GM21423 (cell line): Measurements from ENCODE around the gene CNTF.

Source experiments
- ATAC-seq: cut with Tn5 transposase; IDR thresholded peaks from one replicate; pipeline ENCODE4 v1.9.1; 2021; ENCODE audit warnings: mild to moderate bottlenecking, moderate library complexity; ENCODE audit not compliant: unreplicated experiment

Gene CNTF

GRCh38 chr11:58606930-58607714 lies 15.3 kb upstream of the CNTF start:
- ATAC-seq = no peak

DNA sequence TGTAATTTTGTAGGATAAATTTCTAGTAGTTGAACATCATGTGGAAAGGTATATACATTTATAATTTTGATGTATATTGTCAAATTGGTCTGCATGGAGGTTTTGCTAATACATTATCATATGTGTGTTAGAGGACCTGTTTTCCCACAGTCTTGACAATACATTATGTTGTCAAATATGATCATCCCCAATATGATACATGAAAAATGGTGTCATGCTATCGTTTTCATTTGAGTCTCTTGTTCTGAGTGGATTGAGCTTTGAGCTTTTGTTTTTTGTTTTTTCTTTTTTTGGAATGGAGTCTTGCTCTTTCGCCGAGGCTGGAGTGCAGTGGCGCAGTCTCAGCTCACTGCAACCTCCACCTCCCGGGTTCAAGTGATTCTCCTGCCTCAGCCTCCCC lies 14.1 kb upstream of the CNTF start:
- no peak for ATAC-seq

- ATAC-seq = no peak
These were observed 12.7 kb upstream of the CNTF start for GRCh38 chr11:58609723-58610122.

GRCh38 chr11:58613228-58613627 lies 9.2 kb upstream of the CNTF start:
- ATAC-seq = no peak

DNA sequence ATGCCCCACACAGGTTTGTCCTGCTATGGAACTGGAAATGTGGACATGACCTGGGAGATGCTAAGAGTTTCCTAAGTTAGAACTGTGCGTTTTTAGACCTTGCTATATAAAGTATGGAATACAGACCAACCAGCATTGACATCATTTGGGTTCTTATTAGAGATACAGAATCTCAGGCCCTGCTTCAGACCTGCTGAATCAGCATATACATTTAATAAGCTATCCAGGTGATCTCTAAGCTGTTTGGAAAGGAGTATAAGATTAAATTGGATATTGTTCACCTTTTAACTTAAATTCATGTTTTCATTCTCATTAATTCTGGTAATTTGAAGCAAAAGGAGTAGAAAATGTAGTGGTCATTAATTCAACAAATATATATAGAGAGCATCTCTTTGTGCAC lies 6.9 kb upstream of the CNTF start:
- ATAC-seq = no peak

DNA sequence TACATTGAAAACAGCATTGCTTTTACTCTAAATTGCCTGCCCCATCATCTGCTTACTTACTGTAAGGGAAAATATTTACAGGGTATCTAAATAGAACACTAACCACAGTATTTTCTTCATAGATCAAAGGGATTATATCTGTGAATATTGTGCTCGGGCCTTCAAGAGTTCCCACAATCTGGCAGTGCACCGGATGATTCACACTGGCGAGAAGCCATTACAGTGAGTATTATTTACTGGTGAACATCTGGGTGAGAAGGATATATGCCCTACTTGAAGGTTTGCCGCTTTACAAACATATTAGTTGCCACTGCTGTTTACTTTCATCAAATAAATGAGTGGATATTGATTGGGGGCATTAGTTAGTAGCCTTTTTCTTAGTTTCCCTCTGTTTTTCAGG lies 5.9 kb upstream of the CNTF start:
- ATAC-seq = no peak

DNA sequence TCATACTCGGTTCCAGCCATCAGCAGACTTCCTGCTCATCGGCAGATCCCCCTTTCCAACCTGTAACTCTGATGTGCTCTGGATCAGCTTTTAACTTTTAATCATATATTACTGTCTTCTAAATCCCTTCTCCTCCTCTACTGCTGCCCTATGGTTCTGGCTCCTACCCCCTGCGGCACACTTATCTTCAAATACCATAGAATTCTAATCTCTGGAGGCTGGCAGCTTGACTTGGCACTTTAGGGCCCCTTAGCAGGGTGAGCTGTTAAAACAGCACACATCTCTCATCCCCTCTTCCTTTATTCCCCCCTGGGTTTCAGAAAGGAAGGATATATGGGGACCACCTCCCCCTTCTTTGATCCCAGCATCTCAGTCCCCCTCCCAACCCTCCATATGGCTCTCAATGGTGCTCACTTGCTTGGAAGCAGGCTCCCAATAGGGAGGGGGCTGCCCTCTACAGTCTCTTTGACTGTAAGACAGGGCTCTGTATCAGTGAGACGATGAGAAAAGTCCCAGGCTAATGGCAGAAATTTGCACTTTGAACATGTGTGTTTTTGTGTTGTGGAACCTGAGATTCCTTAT lies 4.4 kb upstream of the CNTF start:
- ATAC-seq = no peak

GRCh38 chr11:58621586-58622262 lies 741 bp upstream of the CNTF start:
- peak; percentile 51 for ATAC-seq

- no peak for ATAC-seq
These were observed 2.6 kb downstream of the CNTF start for GRCh38 chr11:58625086-58625485.

DNA sequence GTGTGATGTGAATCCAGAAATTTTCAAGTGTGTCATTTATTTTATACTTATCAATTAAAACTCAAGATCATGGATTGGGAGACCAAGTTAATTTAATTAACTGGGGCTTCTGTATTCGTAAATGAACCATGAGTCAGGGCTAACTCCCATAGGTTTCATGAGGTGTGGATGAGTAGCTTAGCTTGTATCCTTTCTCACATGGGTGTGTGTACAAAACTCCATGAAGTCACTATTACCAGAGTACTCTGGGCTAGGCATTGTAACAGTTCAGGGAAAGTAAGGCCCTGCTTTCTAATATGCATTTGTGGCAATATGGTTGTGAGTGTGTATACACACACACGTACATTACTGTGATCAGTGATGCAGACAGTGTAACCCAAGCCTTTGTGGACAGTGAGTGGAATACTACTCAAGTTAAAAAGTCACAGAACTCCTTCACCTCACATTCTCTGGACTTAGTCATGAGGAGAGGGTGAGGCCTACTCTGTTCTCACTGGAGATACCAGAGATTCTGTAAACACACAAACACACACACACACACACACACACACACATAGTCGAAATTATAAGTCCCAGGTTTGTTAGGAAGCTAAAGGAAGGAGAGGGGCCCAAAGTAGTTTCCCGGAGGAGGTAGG lies 3.5 kb downstream of the CNTF start:
- ATAC-seq = no peak

DNA sequence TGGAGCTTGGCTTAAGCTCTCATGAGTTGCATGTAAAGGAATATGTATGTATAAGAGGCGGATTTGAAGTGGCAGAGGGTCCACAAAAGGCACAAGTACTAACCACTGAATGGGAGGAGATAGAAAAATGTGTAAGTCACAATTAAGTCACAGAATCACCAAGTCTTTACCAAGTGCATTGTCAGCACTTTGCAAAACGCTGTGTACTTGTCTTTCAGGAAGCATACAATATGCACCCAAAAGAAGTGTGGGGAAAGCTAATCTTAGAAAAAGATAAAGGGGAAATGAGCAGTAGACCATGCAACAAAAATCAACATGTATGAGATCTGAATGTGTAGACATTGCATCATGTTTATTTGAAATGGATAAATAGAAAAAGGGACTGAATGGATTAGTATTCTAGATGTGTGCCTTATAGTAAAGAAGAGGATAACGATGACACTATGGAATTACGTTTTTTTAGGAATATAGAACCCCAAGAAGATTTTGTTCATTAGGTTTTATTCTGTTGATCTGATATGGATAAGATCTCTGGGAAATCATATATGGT lies 4.5 kb downstream of the CNTF start:
- no peak for ATAC-seq

- no peak for ATAC-seq
These were observed 6.0 kb downstream of the CNTF start for GRCh38 chr11:58628446-58628845.

- ATAC-seq = no peak
These were observed 7.4 kb downstream of the CNTF start for GRCh38 chr11:58629857-58630256.

DNA sequence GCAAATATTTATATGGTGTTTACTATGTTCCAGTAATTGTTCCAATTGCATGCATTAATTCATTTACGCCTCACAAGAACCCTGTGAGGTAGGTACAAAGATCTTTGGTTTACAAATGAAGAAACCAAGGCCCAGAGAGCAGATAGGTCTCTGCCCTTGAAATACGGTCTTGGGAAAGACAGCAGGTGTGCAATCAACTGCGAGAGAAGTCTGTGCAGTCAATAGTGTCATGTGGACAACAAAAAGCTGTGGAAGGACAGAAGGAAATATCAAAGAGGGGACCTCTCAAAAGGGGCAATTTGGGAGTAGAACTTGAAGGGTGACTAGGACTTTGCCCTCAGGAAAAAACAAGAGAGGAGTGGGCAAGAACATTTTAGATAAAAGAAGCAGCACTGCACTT lies 8.9 kb downstream of the CNTF start:
- ATAC-seq = no peak

- ATAC-seq = no peak
These were observed 10.0 kb downstream of the CNTF start for GRCh38 chr11:58632510-58632909.

DNA sequence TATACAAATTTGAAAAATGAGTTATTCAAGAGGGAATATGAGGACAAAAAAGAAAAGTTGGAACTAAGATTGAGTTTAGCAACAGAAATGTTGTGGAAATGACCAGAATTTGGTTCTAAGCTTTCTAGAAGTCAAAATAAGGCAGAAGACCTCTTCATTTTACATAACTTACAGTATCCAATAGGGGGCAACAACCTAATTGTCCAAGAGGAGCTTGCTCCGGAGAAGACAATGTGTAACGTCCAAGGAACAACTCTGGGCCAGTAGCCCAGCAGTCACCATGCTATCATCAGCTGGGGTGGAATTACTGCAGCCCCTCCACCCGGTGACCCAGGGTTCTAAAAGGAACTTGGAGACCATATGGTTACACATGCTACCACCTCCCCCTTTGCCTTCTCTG lies 14.1 kb downstream of the CNTF start:
- no peak for ATAC-seq

DNA sequence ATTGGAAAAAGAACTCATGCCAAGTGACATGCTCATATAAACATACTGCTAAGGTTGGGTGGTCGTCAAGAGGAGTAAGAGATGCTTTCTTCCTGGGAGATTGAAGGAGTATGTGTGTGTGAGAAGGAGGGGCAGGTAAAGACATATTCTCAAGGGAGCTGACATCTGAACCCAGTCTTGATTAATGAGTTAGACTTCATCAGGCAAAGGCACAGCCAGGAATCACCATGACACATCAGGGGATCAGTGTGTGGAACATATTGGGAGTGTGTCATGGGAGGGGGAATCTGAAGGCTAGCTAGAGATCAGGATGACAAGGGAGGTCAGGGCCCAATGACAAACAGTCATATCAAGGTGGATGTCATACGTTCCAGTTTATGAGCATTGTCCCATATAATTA lies 14.9 kb downstream of the CNTF start:
- no peak for ATAC-seq

DNA sequence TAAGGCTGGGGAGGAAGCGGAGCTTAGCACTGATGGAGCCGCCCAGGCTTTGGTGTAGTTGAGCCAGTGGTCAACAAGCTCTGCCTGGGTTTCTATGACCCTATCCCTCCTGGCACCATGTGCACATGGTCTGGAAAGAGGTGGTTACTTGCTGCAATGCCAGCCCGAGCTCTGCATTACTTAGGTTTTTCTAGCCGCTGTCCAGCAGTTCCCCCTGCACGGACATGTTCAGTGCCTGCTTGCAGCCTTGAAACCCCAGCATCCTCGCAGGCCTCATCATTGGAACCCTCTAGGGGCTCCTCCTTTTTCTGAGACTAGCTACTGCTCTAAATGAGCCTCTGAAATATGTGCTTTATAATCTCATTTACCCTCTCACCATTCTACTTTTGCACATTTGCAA lies 16.6 kb downstream of the CNTF start:
- no peak for ATAC-seq

GRCh38 chr11:58639669-58640068 lies 17.2 kb downstream of the CNTF start:
- no peak for ATAC-seq

DNA sequence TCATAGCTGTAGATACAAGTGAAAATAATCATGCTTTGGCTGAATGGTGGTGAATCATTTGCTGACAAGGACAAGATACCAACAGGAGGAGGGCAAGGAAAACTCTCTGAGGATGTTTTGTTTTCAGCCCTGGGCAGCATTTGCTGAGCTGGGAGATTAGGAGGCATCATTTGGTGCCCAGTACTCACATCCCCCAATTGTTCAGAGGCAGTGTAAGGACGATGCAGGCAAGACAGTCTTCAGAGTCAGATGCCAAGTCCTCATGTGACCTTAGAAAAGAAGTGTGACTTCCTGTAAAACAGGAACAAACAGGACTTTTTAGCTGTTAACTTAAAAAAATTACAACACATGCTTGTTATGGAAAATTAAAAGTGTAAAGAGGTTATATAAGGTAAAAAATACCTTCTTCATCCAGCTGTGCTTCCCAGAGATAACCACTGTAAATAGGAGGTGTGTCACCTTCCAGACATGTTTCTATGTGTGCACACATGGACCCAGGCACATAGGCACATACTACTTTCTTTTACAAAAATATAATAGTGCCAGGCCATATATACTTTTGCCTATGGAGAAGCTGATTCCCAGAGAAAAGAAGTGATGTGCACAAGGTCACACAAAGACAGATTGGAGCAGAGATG lies 18.0 kb downstream of the CNTF start:
- no peak for ATAC-seq

- no peak for ATAC-seq
These were observed 18.9 kb downstream of the CNTF start for GRCh38 chr11:58641341-58641740.
